ENCODE measurements around the gene CSNK2A1. TPM values are rescaled to one million over a fixed set of nuclear protein-coding genes. Genes with fewer than 3 reads are reported as not detected.

The CSNK2A1 gene
- total RNA-seq, 6 donors from 2014 or later = 54.4 to 111 (median 79.8) TPM

DNA sequence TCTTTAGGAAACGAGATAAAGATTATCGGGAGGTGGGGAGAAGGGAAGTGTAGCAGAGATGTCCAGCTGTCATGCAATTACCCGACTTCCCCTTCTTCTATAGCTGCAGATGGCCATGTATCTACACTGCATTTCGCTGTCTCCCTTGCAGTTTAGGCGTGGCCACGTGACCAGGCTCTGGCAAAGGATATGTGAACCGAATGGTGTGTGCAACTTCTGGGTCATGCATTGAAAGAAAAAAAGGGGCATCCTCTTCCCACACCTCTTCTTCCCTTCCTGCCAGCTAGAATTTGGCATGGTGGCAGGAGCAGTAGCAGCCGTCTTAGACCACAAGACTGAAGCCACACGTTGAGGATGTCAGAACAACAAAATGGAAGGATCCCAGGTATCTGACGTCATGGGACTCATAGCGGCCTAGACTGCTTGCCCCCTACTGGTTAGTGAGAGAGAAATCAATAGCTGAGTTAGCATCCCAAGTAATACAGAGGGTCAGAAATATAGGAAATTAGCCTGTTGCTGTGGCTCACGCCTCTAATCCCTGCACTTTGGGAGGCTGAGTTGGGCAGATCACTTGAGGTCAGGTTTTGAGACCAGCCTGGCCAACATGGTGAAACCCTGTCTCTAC is 33.7 kb upstream of the CSNK2A1 start:
- 55 to 58% methylated on average over 12 of the region's 12 CpGs for WGBS, 2 donors
- TF ChIP-seq EP300 (IDR thresholded peaks at IDR 0.05) (no peak), POLR2AphosphoS5 (IDR thresholded peaks at IDR 0.05) (no peak), CTCF (IDR thresholded peaks at IDR 0.05) (no peak), POLR2A (IDR thresholded peaks at IDR 0.05) (no peak)
- DNase-seq = no peak
- Histone ChIP-seq H3K9me3 (no peaks in the 10 kb centered on the region), H3K27me3 (no peaks in the 10 kb centered on the region), H3K4me1 (peaks cover under 1 to 17% (median 8%) of the 10 kb centered on the region in 4 donors), H3K27ac (no peak overlapping the region), H3K36me3 (no peaks in the 10 kb centered on the region), H3K4me3 (no peak overlapping the region)
- ATAC-seq (ENCODE audit: low FRiP score in 2 of 2) = no peak

DNA sequence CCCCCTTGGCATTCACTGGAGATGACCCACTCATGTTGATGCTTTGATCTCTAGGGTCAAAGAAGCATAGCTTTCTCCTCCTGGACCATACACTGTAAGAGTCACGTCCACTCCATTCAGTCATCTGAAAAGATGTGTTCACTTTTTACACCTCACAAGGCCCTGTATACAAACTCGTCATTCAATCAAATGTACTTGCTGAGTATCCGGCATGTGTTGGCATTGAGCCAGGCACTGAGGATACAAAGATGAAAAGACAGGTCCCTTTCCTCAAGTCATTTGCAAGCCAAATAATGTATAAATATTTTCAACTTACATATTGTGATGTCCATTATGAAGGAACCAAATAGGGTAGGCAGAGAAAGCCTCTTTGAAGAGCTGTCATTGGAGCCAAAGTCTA is 32.6 kb upstream of the CSNK2A1 start:
- ATAC-seq (ENCODE audit: low FRiP score in 2 of 2) = no peak
- H3K4me3 ChIP-seq = no peak overlapping the region
- DNase-seq = no peak
- H3K27ac ChIP-seq = no peak overlapping the region
- 34 to 52% methylated on average over 3 of the region's 3 CpGs for WGBS, 2 donors
- no peaks in the 10 kb centered on the region for H3K9me3 ChIP-seq
- TF ChIP-seq POLR2AphosphoS5 (IDR thresholded peaks at IDR 0.05) (no peak), CTCF (IDR thresholded peaks at IDR 0.05) (no peak), POLR2A (IDR thresholded peaks at IDR 0.05) (no peak), EP300 (IDR thresholded peaks at IDR 0.05) (no peak)
- peaks cover 11 to 28% (median 18%) of the 10 kb centered on the region in 4 donors for H3K4me1 ChIP-seq
- no peaks in the 10 kb centered on the region for H3K27me3 ChIP-seq
- no peaks in the 10 kb centered on the region for H3K36me3 ChIP-seq

- TF ChIP-seq EP300 (IDR thresholded peaks at IDR 0.05) (no peak), POLR2AphosphoS5 (IDR thresholded peaks at IDR 0.05) (no peak), POLR2A (IDR thresholded peaks at IDR 0.05) (no peak), CTCF (IDR thresholded peaks at IDR 0.05) (no peak)
- WGBS, 2 donors = 91 to 93% methylated on average over 3 of the region's 3 CpGs
- no peaks in the 10 kb centered on the region for H3K27me3 ChIP-seq
- H3K9me3 ChIP-seq = no peaks in the 10 kb centered on the region
- no peak overlapping the region for H3K27ac ChIP-seq
- H3K36me3 ChIP-seq = no peaks in the 10 kb centered on the region
- ATAC-seq (ENCODE audit: low FRiP score in 2 of 2) (no peak), DNase-seq (no peak)
- peaks cover 11 to 30% (median 20%) of the 10 kb centered on the region in 4 donors for H3K4me1 ChIP-seq
- H3K4me3 ChIP-seq = no peak overlapping the region
These were observed 31.6 kb upstream of the CSNK2A1 start for GRCh38 chr20:575230-575629.

DNA sequence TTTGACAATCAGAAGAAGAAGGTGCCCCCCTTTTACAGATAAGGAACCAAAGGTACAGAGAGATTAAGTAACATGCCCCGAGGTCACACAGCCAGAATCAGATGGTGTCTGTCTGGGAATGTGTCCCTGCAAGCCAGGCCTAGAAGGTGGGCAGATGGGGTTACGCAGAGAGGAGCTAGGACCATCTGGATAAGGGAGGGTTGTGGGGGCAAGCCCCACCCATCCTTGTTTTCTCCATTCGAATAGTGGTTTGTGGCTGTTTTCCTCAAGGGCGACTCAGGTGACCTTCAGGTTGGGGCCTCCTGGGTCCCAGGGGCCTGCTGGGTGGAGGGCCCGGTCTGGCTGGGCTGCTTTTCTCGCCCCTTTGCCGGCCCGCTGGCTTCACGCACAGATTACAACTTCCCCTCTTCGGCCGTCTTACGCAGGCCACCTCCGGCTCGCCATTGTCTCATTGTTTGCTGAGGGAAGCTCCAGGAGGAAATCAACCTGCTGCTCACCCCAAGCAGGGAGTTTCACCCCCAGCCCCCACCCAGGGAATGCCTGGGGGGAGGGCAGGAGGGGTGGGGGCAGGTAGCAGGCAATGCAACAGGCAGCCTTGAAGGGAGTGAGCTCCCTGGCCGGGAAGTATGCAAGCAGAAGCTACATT is 30.8 kb upstream of the CSNK2A1 start:
- H3K4me1 ChIP-seq = peaks cover 11 to 30% (median 20%) of the 10 kb centered on the region in 4 donors
- H3K27me3 ChIP-seq = no peaks in the 10 kb centered on the region
- 64% methylated on average over 12 to 15 of the region's 15 CpGs for WGBS, 2 donors
- DNase-seq (no peak), ATAC-seq (ENCODE audit: low FRiP score in 2 of 2) (no peak)
- H3K36me3 ChIP-seq = no peaks in the 10 kb centered on the region
- TF ChIP-seq CTCF (IDR thresholded peaks at IDR 0.05) = no peak
- no peak for TF ChIP-seq POLR2AphosphoS5 (IDR thresholded peaks at IDR 0.05)
- TF ChIP-seq EP300 (IDR thresholded peaks at IDR 0.05) = no peak
- no peak for TF ChIP-seq POLR2A (IDR thresholded peaks at IDR 0.05)
- H3K27ac ChIP-seq = peak overlapping the region in 3 of 4 donors; percentile 26 to 45 (median 41)
- no peak overlapping the region for H3K4me3 ChIP-seq
- no peaks in the 10 kb centered on the region for H3K9me3 ChIP-seq
